HAP-1 (cell line): Measurements from ENCODE around the gene FMNL2.

Experiments
- DNase-seq, 2 experiments: peaks; one replicate each; pipeline ENCODE4 v3.0.0-alpha.2; 2016 to 2020; ENCODE audit warnings: low spot score in 2 of 2
- H3K27me3 ChIP-seq: fragments of 250-450 bp; sonication (Bioruptor Pico); 2 replicates; pipeline ENCODE4 v1.5.1; 2020; ENCODE audit warnings: low read depth, mild to moderate bottlenecking, moderate library complexity
- H3K36me3 ChIP-seq: fragments of 250-450 bp; sonication (Bioruptor Pico); replicated peaks from 2 replicates; pipeline ENCODE4 v1.5.1; 2020; ENCODE audit warnings: mild to moderate bottlenecking
- H3K4me1 ChIP-seq: fragments of 250-450 bp; sonication (Bioruptor Pico); 2 replicates; pipeline ENCODE4 v1.5.1; 2020; ENCODE audit warnings: mild to moderate bottlenecking
- H3K4me3 ChIP-seq: fragments of 250-450 bp; sonication (Bioruptor Pico); 2 replicates; pipeline ENCODE4 v1.5.1; 2020; ENCODE audit warnings: mild to moderate bottlenecking, moderate library complexity
- H3K9me3 ChIP-seq: fragments of 250-450 bp; sonication (Bioruptor Pico); 2 replicates; pipeline ENCODE4 v1.5.1; 2020; ENCODE audit warnings: mild to moderate bottlenecking, moderate library complexity
- in situ Hi-C: fragments of 300-500 bp; cut with MboI; formaldehyde crosslinking; loops from 3 replicates; pipeline ENCODE4 v1.14.3; 2020; ENCODE audit warnings: low sequenced_read_pairs, inconsistent platforms, mixed read lengths

FMNL2 gene

DNA sequence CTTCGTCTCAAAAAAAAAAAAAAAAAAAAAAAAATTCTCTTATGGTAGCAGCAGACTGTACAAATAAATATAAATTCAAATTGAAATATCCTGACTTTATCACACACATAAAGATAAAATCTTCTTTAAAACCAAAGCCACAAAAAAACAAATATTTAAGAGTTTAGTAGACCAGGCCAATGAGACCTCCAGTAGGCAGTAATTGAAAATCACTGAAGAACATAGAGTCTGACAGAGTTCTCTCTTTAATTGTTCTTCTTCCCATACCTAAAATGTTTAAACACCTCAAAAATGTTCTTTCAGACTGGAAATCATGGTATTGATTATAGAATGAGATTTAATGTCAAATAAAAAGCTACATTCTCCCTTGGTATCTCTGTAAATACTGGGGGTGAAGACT lies 361.5 kb downstream of the FMNL2 start:
- Histone ChIP-seq H3K36me3 (peaks cover 28% of the 10 kb centered on the region), H3K4me3 (no peak overlapping the region), H3K27me3 (no peaks in the 10 kb centered on the region), H3K4me1 (peaks cover 3% of the 10 kb centered on the region; the same call in 1 of the 2 replicates), H3K9me3 (no peaks in the 10 kb centered on the region)
- no peak for DNase-seq
- in situ Hi-C loops: no loop called here
